NCI-H526 (cell line): ENCODE measurements around the gene GET4.
"Not testable (repeated sequence)": the region's sequence is repeated elsewhere in the genome, so short reads cannot be mapped to it uniquely, and the experiment has no call there.

ENCODE experiments used
- DNase-seq, 2 experiments: peaks; one replicate each; lab custom pipeline; 2025; lab: John Stamatoyannopoulos, UW

The GET4 gene

GRCh38 chr7:915291-916218 lies 39.2 kb downstream of the GET4 start:
- DNase-seq, result peak in 1 of 2 experiments; percentile 38

GRCh38 chr7:916291-916941 lies 40.1 kb downstream of the GET4 start:
- no peak for DNase-seq

- DNase-seq, result no peak
Measured at GRCh38 chr7:917255-918117, 41.1 kb downstream of the GET4 start.

GRCh38 chr7:918118-918425 lies 41.7 kb downstream of the GET4 start:
- no peak for DNase-seq

GRCh38 chr7:918441-919113 lies 42.2 kb downstream of the GET4 start:
- no peak for DNase-seq

GRCh38 chr7:919114-919442 lies 42.7 kb downstream of the GET4 start:
- no peak for DNase-seq

- DNase-seq, result no peak
Measured at GRCh38 chr7:919924-920341, 43.6 kb downstream of the GET4 start.

GRCh38 chr7:920351-921070 lies 44.2 kb downstream of the GET4 start:
- DNase-seq, result no peak

GRCh38 chr7:921071-921461 lies 44.7 kb downstream of the GET4 start:
- no peak for DNase-seq

GRCh38 chr7:921581-922333 lies 45.4 kb downstream of the GET4 start:
- DNase-seq, result no peak

GRCh38 chr7:922334-923107 lies 46.2 kb downstream of the GET4 start:
- DNase-seq, result no peak

- DNase-seq, result no peak
Measured at GRCh38 chr7:923108-924041, 47.0 kb downstream of the GET4 start.

- not testable (repeated sequence) for DNase-seq
Measured at GRCh38 chr7:924042-924441, 47.7 kb downstream of the GET4 start.

GRCh38 chr7:924541-925231 lies 48.3 kb downstream of the GET4 start:
- DNase-seq, result no peak

- DNase-seq, result no peak
Measured at GRCh38 chr7:925601-926000, 49.2 kb downstream of the GET4 start.

- DNase-seq, result peak in 1 of 2 experiments; percentile 61
Measured at GRCh38 chr7:926061-927030, 50.0 kb downstream of the GET4 start.
